H1 (cell line): ENCODE data around the gene SPTBN1. TPM values are rescaled to one million over a fixed set of nuclear protein-coding genes. Genes with fewer than 3 reads are reported as not detected.

Experiments
- ATF2 ChIP-seq: IDR thresholded peaks from 2 replicates; pipeline ENCODE4 v1.6.1; 2012; ENCODE audit warnings: low read length, inconsistent platforms
- BCL11A ChIP-seq, 2 experiments: IDR thresholded peaks; one replicate each; pipeline ENCODE4 v1.6.1; 2011; ENCODE audit warnings: low read depth in 2 of 2, low read length in 2 of 2, mild to moderate bottlenecking in 2 of 2
- CEBPB ChIP-seq: IDR thresholded peaks from 2 replicates; pipeline ENCODE4 v1.6.1; 2012; ENCODE audit warnings: low read depth, low read length
- EGR1 ChIP-seq: IDR thresholded peaks from 2 replicates; pipeline ENCODE4 v1.6.1; 2011; ENCODE audit warnings: low read depth, low read length, borderline replicate concordance
- GTF2F1 ChIP-seq: IDR thresholded peaks from 2 replicates; pipeline ENCODE4 v1.6.1; 2012; ENCODE audit warnings: low read depth, low read length, improper control_type of control experiment, borderline replicate concordance
- HDAC6 ChIP-seq: IDR thresholded peaks from one replicate; pipeline ENCODE4 v1.7.1; 2012; ENCODE audit warnings: low read depth, mild to moderate bottlenecking, inconsistent platforms, low read length, moderate library complexity
- JUND ChIP-seq: IDR thresholded peaks from 2 replicates; pipeline ENCODE4 v1.6.1; 2011; ENCODE audit warnings: mild to moderate bottlenecking, improper control_type of control experiment, low read length
- KDM4A ChIP-seq: IDR thresholded peaks from one replicate; pipeline ENCODE4 v1.7.1; 2012; ENCODE audit warnings: low read depth, mild to moderate bottlenecking, moderate library complexity, low read length, inconsistent platforms; ENCODE audit not compliant: severe bottlenecking
- NRF1 ChIP-seq: IDR thresholded peaks from 2 replicates; pipeline ENCODE4 v1.6.1; 2011; ENCODE audit warnings: mild to moderate bottlenecking, low read depth, low read length, improper control_type of control experiment
- TAF1 ChIP-seq: IDR thresholded peaks from 2 replicates; pipeline ENCODE4 v1.6.1; 2011; ENCODE audit warnings: mild to moderate bottlenecking, low read depth, low read length
- USF2 ChIP-seq: IDR thresholded peaks from 2 replicates; pipeline ENCODE4 v1.6.1; 2011; ENCODE audit warnings: low read length, improper control_type of control experiment
- polyA plus RNA-seq, 7 experiments: library from polyadenylated mRNA; depleted of rRNA in 3 of 7; stranded (reverse) in 5 of 7; unstranded in 2 of 7; fragments of >200 nt in 5 of 7; fragments of 200-250 nt in 2 of 7; gene quantifications; 1 replicate in 5 of 7; 2 replicates in 1 of 7; 4 replicates in 1 of 7; pipeline versions ENCODE4 v1.2.1 to v1.2.3, GENCODE V29; 2011 to 2013; ENCODE audit warnings: missing spikeins in 2 of 7, mixed read lengths in 2 of 7
- total RNA-seq: library from RNA; stranded (reverse); fragmentation: NEBNext Ultra II Directional; extraction: Animal tissue kit (Norgen Biotek cat#: 25700); gene quantifications from 2 replicates; pipeline ENCODE4 v1.2.1, GENCODE V29; 2021

The SPTBN1 gene
- total and polyA plus RNA-seq, 2 of the 8 experiments (the other 6 are each of a cell fraction or from before 2014, with no cell fraction given), result 31.8 to 180 TPM

- TF ChIP-seq ATF2 (no peak), NRF1 (no peak), EGR1 (no peak), KDM4A (no peak), GTF2F1 (no peak), HDAC6 (no peak), JUND (no peak), TAF1 (no peak), USF2 (no peak), CEBPB (no peak), BCL11A (IDR thresholded peaks at IDR 0.05; ENCODE audit: low read depth in 2 of 2, low read length in 2 of 2) (no peak)
- TF ChIP-seq, all 59 proteins: peak for 0
Observed at GRCh38 chr2:54598347-54599325, 142.5 kb downstream of the SPTBN1 start (continued).
